BJ (cell line): ENCODE data around the gene AHDC1. TPM values are rescaled to one million over a fixed set of nuclear protein-coding genes. Genes with fewer than 3 reads are reported as not detected.

ENCODE experiments used
- CTCF ChIA-PET: fragments of 350-600 bp; formaldehyde crosslinking; extraction: SDS; loops from one replicate; lab custom pipeline; 2021; ENCODE audit warnings: antibody characterized with exemption, inconsistent platforms; lab: Yijun Ruan, JAX
- POLR2A ChIA-PET: fragments of 300-600 bp; sonication (Branson Sonifier 250); formaldehyde crosslinking; extraction: SDS; loops from one replicate; lab custom pipeline; 2021; ENCODE audit warnings: antibody characterized with exemption; lab: Charles Lee
- DNase-seq: peaks from one replicate; pipeline ENCODE4 v3.0.0-alpha.2; 2011; ENCODE audit warnings: low read depth
- H3K27me3 ChIP-seq: 2 replicates; pipeline ENCODE4 v1.6.0; 2011; ENCODE audit warnings: low read length; ENCODE audit not compliant: control insufficient read depth, insufficient read depth
- H3K36me3 ChIP-seq: 2 replicates; pipeline ENCODE4 v1.5.1; 2011; ENCODE audit warnings: low read length; ENCODE audit not compliant: control insufficient read depth, insufficient read depth
- H3K4me3 ChIP-seq: 2 replicates; pipeline ENCODE4 v1.5.1; 2011; ENCODE audit warnings: low read depth, mild to moderate bottlenecking, control low read depth, low read length
- CTCF ChIP-seq: IDR thresholded peaks from 2 replicates; pipeline ENCODE4 v1.5.1; 2011; ENCODE audit warnings: low read depth, mild to moderate bottlenecking, control low read depth, inconsistent platforms, low read length, moderate library complexity; ENCODE audit not compliant: insufficient read depth
- polyA plus RNA-seq: library from polyadenylated mRNA; depleted of rRNA; stranded (reverse); fragments of >200 nt; gene quantifications from 2 replicates; pipeline ENCODE4 v1.2.3, GENCODE V29; 2011

AHDC1 gene
- polyA plus RNA-seq, 1 experiment: 4.1 TPM

GRCh38 chr1:27520651-27521050 lies 83.3 kb downstream of the AHDC1 start:
- TF ChIP-seq CTCF: no peak
- DNase-seq: no peak
- no peaks in the 10 kb centered on the region for H3K36me3 ChIP-seq
- POLR2A ChIA-PET: no interaction called here
- H3K27me3 ChIP-seq: no peaks in the 10 kb centered on the region
- CTCF ChIA-PET: interaction anchor here (1.0 kb wide), 2 partner anchors 8 to 36 kb away, joined by 3 read pairs; no protein-coding TSS in a partner anchor
- no peak overlapping the region for H3K4me3 ChIP-seq

- no peaks in the 10 kb centered on the region for H3K36me3 ChIP-seq
- DNase-seq: no peak
- ChIA-PET POLR2A (no interaction called here), CTCF (interaction anchor here (0.6 to 1.5 kb wide), 5 partner anchors 7 to 150 kb away, joined by 3 to 4 read pairs (median 4); no protein-coding TSS in a partner anchor)
- H3K4me3 ChIP-seq: no peak overlapping the region
- TF ChIP-seq CTCF: no peak
- no peaks in the 10 kb centered on the region for H3K27me3 ChIP-seq
Measured at GRCh38 chr1:27519331-27520258, 84.3 kb downstream of the AHDC1 start.

- ChIA-PET POLR2A (no interaction called here), CTCF (interaction anchor here (1.0 to 1.5 kb wide), 2 partner anchors 148 to 151 kb away, joined by 4 read pairs; no protein-coding TSS in a partner anchor)
- no peak for DNase-seq
- H3K27me3 ChIP-seq: no peaks in the 10 kb centered on the region
- H3K36me3 ChIP-seq: no peaks in the 10 kb centered on the region
- TF ChIP-seq CTCF: no peak
- no peak overlapping the region for H3K4me3 ChIP-seq
Measured at GRCh38 chr1:27518808-27519207, 85.1 kb downstream of the AHDC1 start.

- no peak overlapping the region for H3K4me3 ChIP-seq
- POLR2A ChIA-PET: no interaction called here
- no peaks in the 10 kb centered on the region for H3K36me3 ChIP-seq
- no peak for DNase-seq
- H3K27me3 ChIP-seq: no peaks in the 10 kb centered on the region
- CTCF ChIA-PET: interaction anchor here (1.5 kb wide), 1 partner anchor 152 kb away, joined by 4 read pairs; no protein-coding TSS in a partner anchor
- TF ChIP-seq CTCF: no peak
Measured at GRCh38 chr1:27517907-27518718, 85.8 kb downstream of the AHDC1 start.

GRCh38 chr1:27517301-27517700 lies 86.6 kb downstream of the AHDC1 start:
- TF ChIP-seq CTCF: no peak
- no peak for DNase-seq
- no peak overlapping the region for H3K4me3 ChIP-seq
- no peaks in the 10 kb centered on the region for H3K36me3 ChIP-seq
- H3K27me3 ChIP-seq: no peaks in the 10 kb centered on the region
- CTCF ChIA-PET: no interaction called here
- POLR2A ChIA-PET: no interaction called here
